ENCODE results near the gene SRSF3. TPM values are rescaled to one million over a fixed set of nuclear protein-coding genes. Genes with fewer than 3 reads are reported as not detected.
A peak's percentile ranks its signal among the peaks of the same experiment; 100 is the strongest.

The SRSF3 gene
- total RNA-seq, 1 experiment from 2014 or later, result 954 TPM

- Histone ChIP-seq H4K20me1 (ENCODE audit: control insufficient read depth, insufficient read depth, insufficient read length) (no peaks in the 10 kb centered on the region), H3K14ac (ENCODE audit: insufficient read depth, low read length) (0 out of 2 replicates have a peak overlapping the region, but pooled peaks have one; percentile 8), H3K27me3 (ENCODE audit: insufficient read depth, low read length) (no peaks in the 10 kb centered on the region), H2BK15ac (ENCODE audit: low read depth, low read length) (no peak overlapping the region), H2BK20ac (ENCODE audit: low read depth, low read length, poor library complexity, severe bottlenecking) (no peak overlapping the region), H3K56ac (ENCODE audit: insufficient read length, low read depth, low read length) (no peak overlapping the region), H4K91ac (ENCODE audit: insufficient read length, low read depth, low read length) (no peak overlapping the region), H2BK120ac (ENCODE audit: low read depth, low read length, poor library complexity, severe bottlenecking) (no peak overlapping the region), H3K27ac (ENCODE audit: insufficient read length, low read depth, low read length) (no peak overlapping the region), H2AK5ac (ENCODE audit: insufficient read length, low read length) (no peak overlapping the region), H3K4me1 (ENCODE audit: insufficient read depth, low read length) (0 out of 2 replicates have a peak, but pooled peaks cover 2% of the 10 kb centered on the region), H3K23me2 (ENCODE audit: insufficient read length, low read depth, low read length, poor library complexity, severe bottlenecking) (no peaks in the 10 kb centered on the region), H4K5ac (ENCODE audit: insufficient read length, low read depth, low read length) (no peak overlapping the region), H3K23ac (ENCODE audit: insufficient read length, low read depth, low read length) (no peak overlapping the region), H3K9me3 (ENCODE audit: control insufficient read depth, low read depth, low read length) (no peaks in the 10 kb centered on the region), H3K18ac (ENCODE audit: insufficient read length, low read depth, low read length) (no peak overlapping the region), H4K8ac (replicated peaks; ENCODE audit: insufficient read length, low read depth, low read length) (no peak overlapping the region), H3K79me1 (ENCODE audit: insufficient read depth, low read depth, low read length, poor library complexity, severe bottlenecking) (no peaks in the 10 kb centered on the region), H3K79me2 (ENCODE audit: insufficient read depth, low read length) (no peaks in the 10 kb centered on the region), H3T11ph (ENCODE audit: low read length) (no peak overlapping the region), H3K4me2 (ENCODE audit: insufficient read depth, insufficient read length, low read length) (no peak overlapping the region), H2AFZ (ENCODE audit: low read length) (no peak overlapping the region), H2BK5ac (ENCODE audit: insufficient read length, low read length) (no peak overlapping the region), H2BK12ac (ENCODE audit: insufficient read length, low read depth, low read length) (no peak overlapping the region), H3K9ac (ENCODE audit: extremely low read depth, insufficient read length, low read length) (no peak overlapping the region), H3K4ac (ENCODE audit: low read depth, low read length) (no peak overlapping the region)
- H3K27ac Mint-ChIP-seq, result 0 out of 7 replicates have a peak overlapping the region, but pooled peaks of 1 of the 3 experiments have one; percentile 29
- DNase-seq, result no peak
- no CpG with 5 or more reads among the region's 13 CpGs for WGBS (ENCODE audit: extremely low coverage, insufficient read length, low lambda C conversion rate)
- no peak overlapping the region for H3K4me3 Mint-ChIP-seq
- H3K9me3 Mint-ChIP-seq, result no peaks in the 10 kb centered on the region
- no peak for TF ChIP-seq CTCF (conservative IDR thresholded peaks at IDR 0.05)
- H3K4me1 Mint-ChIP-seq, result peaks cover 23 to 26% of the 10 kb centered on the region in 2 experiments
- H3K27me3 Mint-ChIP-seq (ENCODE audit: low read depth), result peaks cover 6% of the 10 kb centered on the region
- no peaks in the 10 kb centered on the region for H3K36me3 Mint-ChIP-seq (ENCODE audit: insufficient read depth in 1 of 3, low read depth in 3 of 3)
Observed at GRCh38 chr6:36649701-36650484, 55.7 kb downstream of the SRSF3 start.
